ENCODE results near the gene DUSP19. TPM values are rescaled to one million over a fixed set of nuclear protein-coding genes. Genes with fewer than 3 reads are reported as not detected.

The DUSP19 gene
- total and polyA plus RNA-seq, 10 of the 15 experiments (the other 5 are each of a cell fraction or from before 2014, with no cell fraction given) = 0.16 to 1.7 (median 0.57) TPM

- no peak for TF ChIP-seq ZNF274 (IDR thresholded peaks at IDR 0.05; ENCODE audit: insufficient read depth, insufficient read length)
- TF ChIP-seq ZNF592 (IDR thresholded peaks at IDR 0.05) = no peak
- no peak for TF ChIP-seq POLR2AphosphoS2 (IDR thresholded peaks at IDR 0.05; ENCODE audit: low read depth, low read length)
- 0 out of 3 replicates have a peak, but pooled peaks have one; percentile 8 for TF ChIP-seq POU2F2 (IDR thresholded peaks at IDR 0.05; ENCODE audit: borderline replicate concordance, low read depth, low read length)
- TF ChIP-seq NFYA (IDR thresholded peaks at IDR 0.05; ENCODE audit: borderline replicate concordance, low read depth, low read length) = peak; percentile 67
- TF ChIP-seq, protein P1, sequence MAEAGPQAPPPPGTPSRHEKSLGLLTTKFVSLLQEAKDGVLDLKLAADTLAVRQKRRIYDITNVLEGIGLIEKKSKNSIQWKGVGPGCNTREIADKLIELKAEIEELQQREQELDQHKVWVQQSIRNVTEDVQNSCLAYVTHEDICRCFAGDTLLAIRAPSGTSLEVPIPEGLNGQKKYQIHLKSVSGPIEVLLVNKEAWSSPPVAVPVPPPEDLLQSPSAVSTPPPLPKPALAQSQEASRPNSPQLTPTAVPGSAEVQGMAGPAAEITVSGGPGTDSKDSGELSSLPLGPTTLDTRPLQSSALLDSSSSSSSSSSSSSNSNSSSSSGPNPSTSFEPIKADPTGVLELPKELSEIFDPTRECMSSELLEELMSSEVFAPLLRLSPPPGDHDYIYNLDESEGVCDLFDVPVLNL (IDR thresholded peaks at IDR 0.05; ENCODE audit: low read depth, low read length) = no peak
- TF ChIP-seq MYB (IDR thresholded peaks at IDR 0.05; ENCODE audit: borderline replicate concordance, low read depth, low read length) = no peak
- TF ChIP-seq EED (IDR thresholded peaks at IDR 0.05; ENCODE audit: low read depth) = peak; percentile 73
- TF ChIP-seq RFX5 (IDR thresholded peaks at IDR 0.05; ENCODE audit: low read depth, low read length) = no peak
- no peak for TF ChIP-seq SMAD5 (IDR thresholded peaks at IDR 0.05; ENCODE audit: low read depth)
- no peak for TF ChIP-seq BACH1 (IDR thresholded peaks at IDR 0.05; ENCODE audit: borderline replicate concordance)
- TF ChIP-seq YY1 (IDR thresholded peaks at IDR 0.05; ENCODE audit: low read depth, low read length) = no peak
- no peak; the same call in none of the 2 replicates for TF ChIP-seq HCFC1 (IDR thresholded peaks at IDR 0.05; ENCODE audit: low read length)
- no peak for TF ChIP-seq SUZ12 (IDR thresholded peaks at IDR 0.05; ENCODE audit: unreplicated experiment)
- TF ChIP-seq JUND (IDR thresholded peaks at IDR 0.05; ENCODE audit: low read depth, low read length) = no peak
- TF ChIP-seq SREBF2 (IDR thresholded peaks at IDR 0.05; ENCODE audit: low read length) = peak; percentile 81
- TF ChIP-seq EGR1 (IDR thresholded peaks at IDR 0.05; ENCODE audit: borderline replicate concordance in 1 of 2, low read depth in 2 of 2, low read length in 2 of 2) = no peak
- TF ChIP-seq NKRF (conservative IDR thresholded peaks at IDR 0.05) = 0 out of 2 replicates have a peak, but pooled peaks have one; percentile 33
- TF ChIP-seq ZBED1 (IDR thresholded peaks at IDR 0.05; ENCODE audit: borderline replicate concordance) = no peak
- TF ChIP-seq E2F8 (IDR thresholded peaks at IDR 0.05; ENCODE audit: low read depth, partially characterized antibody) = no peak
- TF ChIP-seq ZZZ3 (IDR thresholded peaks at IDR 0.05; ENCODE audit: control insufficient read depth, insufficient read length, low read depth) = no peak
Measured at GRCh38 chr2:183078464-183079138, at the start of gene DUSP19 (continued).
